OCI-LY3 (cell line): Measurements from ENCODE around the gene NPPB.

Experiments used
- CTCF ChIP-seq: fragments of 200-600, 300-600 bp; sonication (generic); IDR thresholded peaks from 2 replicates; pipeline ENCODE4 v1.5.1; 2014; ENCODE audit warnings: antibody characterized with exemption, low read length, low read depth
- EZH2phosphoT487 ChIP-seq: fragments of 200-600 bp; shearing (Covaris generic); IDR thresholded peaks from 2 replicates; pipeline ENCODE4 v1.6.1; 2018; ENCODE audit warnings: antibody characterized with exemption, mixed run types, low read depth

DNA sequence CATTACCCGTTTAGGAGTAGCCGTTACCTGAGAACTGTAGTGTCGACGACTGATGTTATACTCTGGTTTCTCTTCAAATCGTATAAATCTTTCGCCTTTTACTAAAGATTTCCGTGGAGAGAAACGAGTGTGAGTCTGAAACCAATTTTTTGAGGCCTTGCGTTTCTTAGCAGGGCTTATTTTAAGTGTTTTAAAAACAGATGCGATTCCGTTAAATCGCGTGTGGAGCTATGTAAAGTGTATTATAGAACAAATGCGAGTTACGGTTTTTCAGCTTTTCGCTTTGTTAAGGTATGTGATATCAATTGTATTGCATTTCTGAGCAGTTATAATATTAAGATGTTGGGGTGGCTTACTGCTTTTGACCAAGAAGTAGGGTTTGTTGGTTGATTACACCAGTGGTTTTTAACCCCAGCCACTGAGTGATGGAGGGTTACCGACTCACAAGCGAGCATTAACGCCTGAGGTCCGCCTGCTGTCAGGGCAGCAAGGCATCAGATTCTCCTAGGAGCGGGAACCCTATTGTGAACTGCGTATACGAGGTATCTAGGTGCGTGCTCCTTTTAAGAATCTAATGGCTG, 49.4 kb upstream of the NPPB start:
- TF ChIP-seq CTCF (no peak), EZH2phosphoT487 (no peak)
